ENCODE data around the gene CD99. TPM values are rescaled to one million over a fixed set of nuclear protein-coding genes. Genes with fewer than 3 reads are reported as not detected.

CD99 gene
- total RNA-seq, 1 donor from 2014 or later: 102 TPM

DNA sequence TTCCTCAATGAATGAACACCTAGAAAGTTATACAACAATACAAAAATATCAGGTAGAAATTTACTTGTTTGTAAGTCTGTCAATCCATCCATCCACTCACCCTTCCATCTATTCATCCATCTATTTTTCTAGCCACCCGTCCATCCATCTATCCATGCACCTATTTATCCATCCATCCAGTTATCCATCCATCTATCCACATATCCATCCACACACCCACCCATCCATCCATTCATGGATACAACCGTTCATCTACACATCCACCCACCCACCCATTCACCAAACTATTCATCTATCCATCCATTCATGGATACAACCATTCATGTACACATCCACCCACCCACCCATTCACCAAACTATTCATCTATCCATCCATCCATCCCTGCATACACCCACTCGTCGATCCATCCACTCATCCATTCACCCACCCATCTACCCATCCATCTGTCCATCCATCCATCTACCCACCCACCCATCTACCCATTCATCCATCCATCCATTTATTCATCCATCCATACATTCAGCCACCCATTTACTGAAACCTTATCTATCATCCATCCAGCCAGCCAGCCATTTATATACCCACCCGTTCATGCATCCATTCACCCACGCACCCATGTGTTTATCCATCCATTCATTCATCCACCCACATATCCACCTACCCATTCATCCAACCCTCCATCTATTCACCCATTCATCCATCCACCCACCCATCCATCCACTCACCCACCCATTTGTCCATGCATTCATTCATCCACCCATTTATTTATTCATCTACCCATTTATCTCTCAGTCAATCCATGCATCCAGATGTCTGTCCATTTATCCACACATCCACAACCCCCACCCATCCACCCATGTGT lies 10.4 kb upstream of the CD99 start:
- ChIA-PET POLR2A (no interaction called here), CTCF (no interaction called here)
- intact Hi-C loops (cut with micrococcal nuclease): no loop called here
- Mint-ChIP-seq H3K9me3 (no peaks in the 10 kb centered on the region), H3K36me3 (ENCODE audit: low read depth) (peaks cover 2% of the 10 kb centered on the region), H3K27me3 (no peaks in the 10 kb centered on the region), H3K27ac (no peak overlapping the region), H3K4me3 (no peak overlapping the region), H3K4me1 (no peaks in the 10 kb centered on the region)
- DNase-seq: no peak
- ATAC-seq (ENCODE audit: low read depth): no peak
- TF ChIP-seq, protein P1, sequence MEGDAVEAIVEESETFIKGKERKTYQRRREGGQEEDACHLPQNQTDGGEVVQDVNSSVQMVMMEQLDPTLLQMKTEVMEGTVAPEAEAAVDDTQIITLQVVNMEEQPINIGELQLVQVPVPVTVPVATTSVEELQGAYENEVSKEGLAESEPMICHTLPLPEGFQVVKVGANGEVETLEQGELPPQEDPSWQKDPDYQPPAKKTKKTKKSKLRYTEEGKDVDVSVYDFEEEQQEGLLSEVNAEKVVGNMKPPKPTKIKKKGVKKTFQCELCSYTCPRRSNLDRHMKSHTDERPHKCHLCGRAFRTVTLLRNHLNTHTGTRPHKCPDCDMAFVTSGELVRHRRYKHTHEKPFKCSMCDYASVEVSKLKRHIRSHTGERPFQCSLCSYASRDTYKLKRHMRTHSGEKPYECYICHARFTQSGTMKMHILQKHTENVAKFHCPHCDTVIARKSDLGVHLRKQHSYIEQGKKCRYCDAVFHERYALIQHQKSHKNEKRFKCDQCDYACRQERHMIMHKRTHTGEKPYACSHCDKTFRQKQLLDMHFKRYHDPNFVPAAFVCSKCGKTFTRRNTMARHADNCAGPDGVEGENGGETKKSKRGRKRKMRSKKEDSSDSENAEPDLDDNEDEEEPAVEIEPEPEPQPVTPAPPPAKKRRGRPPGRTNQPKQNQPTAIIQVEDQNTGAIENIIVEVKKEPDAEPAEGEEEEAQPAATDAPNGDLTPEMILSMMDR (IDR thresholded peaks at IDR 0.05): no peak

- TF ChIP-seq, protein P1 (IDR thresholded peaks at IDR 0.05): no peak
- ATAC-seq (ENCODE audit: low read depth): no peak
- ChIA-PET POLR2A (no interaction called here), CTCF (no interaction called here)
- Mint-ChIP-seq H3K27me3 (no peaks in the 10 kb centered on the region), H3K27ac (no peak overlapping the region), H3K4me3 (no peak overlapping the region), H3K9me3 (no peaks in the 10 kb centered on the region), H3K36me3 (ENCODE audit: low read depth) (peaks cover 2% of the 10 kb centered on the region), H3K4me1 (no peaks in the 10 kb centered on the region)
- DNase-seq: no peak
- intact Hi-C loops (cut with micrococcal nuclease): no loop called here
These were observed 8.4 kb upstream of the CD99 start for GRCh38 chrX:2682565-2683177.

DNA sequence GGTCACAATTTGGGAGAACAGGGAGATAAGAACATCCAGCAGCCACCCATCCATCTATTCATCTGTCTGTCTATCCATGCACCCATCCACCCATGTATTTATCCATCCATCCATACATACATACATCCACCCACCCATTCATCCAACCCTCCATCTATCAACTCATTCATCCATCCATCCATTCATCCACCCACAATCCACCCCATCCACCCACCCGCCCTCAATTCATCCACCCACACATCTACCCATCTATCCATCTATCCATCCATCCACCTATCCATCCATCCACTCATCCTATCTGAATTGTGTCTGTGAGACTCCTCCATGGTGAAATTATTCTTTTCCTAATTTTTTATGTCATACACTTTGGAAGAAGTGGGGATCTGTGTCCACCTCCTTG lies 6.8 kb upstream of the CD99 start:
- Mint-ChIP-seq H3K4me3 (no peak overlapping the region), H3K36me3 (ENCODE audit: low read depth) (peaks cover 2% of the 10 kb centered on the region), H3K27ac (no peak overlapping the region), H3K4me1 (no peaks in the 10 kb centered on the region), H3K27me3 (no peaks in the 10 kb centered on the region), H3K9me3 (no peaks in the 10 kb centered on the region)
- TF ChIP-seq, protein P1 (IDR thresholded peaks at IDR 0.05): no peak
- ATAC-seq (ENCODE audit: low read depth): no peak
- ChIA-PET POLR2A (no interaction called here), CTCF (no interaction called here)
- intact Hi-C loops (cut with micrococcal nuclease): no loop called here
- DNase-seq: no peak

- intact Hi-C loops (cut with micrococcal nuclease): no loop called here
- no peak overlapping the region for H3K27ac Mint-ChIP-seq
- ChIA-PET POLR2A (no interaction called here), CTCF (no interaction called here)
- H3K4me1 Mint-ChIP-seq: no peaks in the 10 kb centered on the region
- TF ChIP-seq, protein P1 (IDR thresholded peaks at IDR 0.05): no peak
- H3K27me3 Mint-ChIP-seq: no peaks in the 10 kb centered on the region
- H3K4me3 Mint-ChIP-seq: no peak overlapping the region
- ATAC-seq (ENCODE audit: low read depth) (no peak), DNase-seq (no peak)
- no peaks in the 10 kb centered on the region for H3K36me3 Mint-ChIP-seq (ENCODE audit: low read depth)
- no peaks in the 10 kb centered on the region for H3K9me3 Mint-ChIP-seq
These were observed 5.2 kb upstream of the CD99 start for GRCh38 chrX:2685886-2686285.

DNA sequence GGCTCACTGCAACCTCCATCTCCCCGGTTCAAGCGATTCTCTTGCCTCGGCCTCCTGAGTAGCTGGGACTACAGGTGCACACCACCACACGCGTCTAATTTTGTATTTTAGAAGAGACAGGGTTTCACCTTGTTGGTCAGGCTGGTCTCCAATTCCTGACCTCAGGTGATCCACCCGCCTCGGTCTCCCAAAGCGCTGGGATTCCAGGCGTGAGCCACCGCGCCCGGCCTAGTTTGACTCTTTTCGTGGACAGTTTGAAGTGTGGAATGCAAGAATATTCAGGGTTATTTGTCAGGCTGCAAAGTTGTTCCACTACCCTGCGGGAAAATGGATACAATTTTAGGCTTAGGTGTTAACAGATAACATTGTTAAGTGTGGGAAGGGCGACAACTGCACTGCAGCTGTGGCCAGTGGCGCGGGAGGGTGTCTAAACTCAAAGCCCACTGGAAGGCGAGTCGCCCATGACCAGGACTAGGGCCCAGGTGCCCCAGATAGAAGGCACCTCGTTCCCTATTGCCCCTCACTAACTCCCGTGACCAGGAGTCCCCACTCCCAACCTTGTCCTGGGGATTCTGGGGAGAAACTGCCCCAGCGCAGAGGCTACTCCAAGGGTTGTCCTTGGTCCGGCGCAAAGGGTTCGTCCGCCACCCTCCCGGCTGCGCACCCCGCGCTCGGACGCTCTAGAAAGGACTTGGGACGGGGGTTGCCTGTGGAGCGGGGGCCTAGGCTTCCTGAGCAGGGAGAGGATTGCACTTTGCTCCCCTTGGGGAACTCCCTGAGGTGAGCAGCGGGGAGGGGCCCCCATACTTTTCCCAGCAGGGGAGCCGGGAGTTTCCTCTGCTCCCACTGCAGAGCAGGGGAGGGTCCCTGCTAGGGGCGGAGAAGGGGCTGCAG lies 1.1 kb upstream of the CD99 start:
- POLR2A ChIA-PET: no interaction called here
- H3K27me3 Mint-ChIP-seq: no peaks in the 10 kb centered on the region
- intact Hi-C loops (cut with micrococcal nuclease): loop anchor here (5.0 kb wide), 5 partner anchors 37 to 1298 kb away; partner anchors contain the start of genes DHRSX, PRKX, SLC25A6 and ZBED1
- no peak overlapping the region for H3K27ac Mint-ChIP-seq
- ATAC-seq (ENCODE audit: low read depth): no peak
- no peaks in the 10 kb centered on the region for H3K9me3 Mint-ChIP-seq
- H3K36me3 Mint-ChIP-seq (ENCODE audit: low read depth): peaks cover 10% of the 10 kb centered on the region
- CTCF ChIA-PET: no interaction called here
- TF ChIP-seq, protein P1 (IDR thresholded peaks at IDR 0.05): no peak
- peaks cover 34% of the 10 kb centered on the region for H3K4me1 Mint-ChIP-seq
- no peak for DNase-seq
- peak overlapping the region; percentile 80 for H3K4me3 Mint-ChIP-seq
